Rectal smooth muscle tissue (tissue), 1 donor: ENCODE data around the gene TBX5.

ENCODE experiments used
- H3K27ac ChIP-seq: one replicate; pipeline ENCODE4 v1.7.0; 2013; ENCODE audit warnings: low read depth, low read length, inconsistent platforms
- H3K27me3 ChIP-seq: one replicate; pipeline ENCODE4 v1.7.0; 2013; ENCODE audit warnings: low read length; ENCODE audit not compliant: control insufficient read depth, insufficient read depth
- H3K36me3 ChIP-seq: one replicate; pipeline ENCODE4 v1.7.0; 2013; ENCODE audit warnings: low read length; ENCODE audit not compliant: control insufficient read depth, insufficient read depth
- H3K4me1 ChIP-seq: one replicate; pipeline ENCODE4 v1.7.0; 2013; ENCODE audit warnings: low read length; ENCODE audit not compliant: control insufficient read depth, insufficient read depth
- H3K4me3 ChIP-seq: one replicate; pipeline ENCODE4 v1.7.0; 2013; ENCODE audit warnings: low read length
- H3K9ac ChIP-seq: one replicate; pipeline ENCODE4 v1.7.0; 2013; ENCODE audit warnings: low read length

Gene TBX5

GRCh38 chr12:114442578-114442977 is 36.6 kb upstream of the TBX5 start:
- Histone ChIP-seq H3K4me1 (no peaks in the 10 kb centered on the region), H3K9ac (no peak overlapping the region), H3K36me3 (no peaks in the 10 kb centered on the region), H3K27me3 (peaks cover 9% of the 10 kb centered on the region), H3K4me3 (no peak overlapping the region), H3K27ac (no peak overlapping the region)

GRCh38 chr12:114441545-114441944 is 35.6 kb upstream of the TBX5 start:
- no peak overlapping the region for H3K4me3 ChIP-seq
- peaks cover 9% of the 10 kb centered on the region for H3K27me3 ChIP-seq
- H3K4me1 ChIP-seq = no peaks in the 10 kb centered on the region
- H3K27ac ChIP-seq = no peak overlapping the region
- H3K9ac ChIP-seq = no peak overlapping the region
- no peaks in the 10 kb centered on the region for H3K36me3 ChIP-seq

GRCh38 chr12:114441039-114441383 is 35.1 kb upstream of the TBX5 start:
- Histone ChIP-seq H3K4me1 (no peaks in the 10 kb centered on the region), H3K9ac (no peak overlapping the region), H3K27me3 (peaks cover 9% of the 10 kb centered on the region), H3K27ac (no peak overlapping the region), H3K36me3 (no peaks in the 10 kb centered on the region), H3K4me3 (no peak overlapping the region)

- no peak overlapping the region for H3K9ac ChIP-seq
- H3K4me1 ChIP-seq = no peaks in the 10 kb centered on the region
- no peaks in the 10 kb centered on the region for H3K36me3 ChIP-seq
- H3K4me3 ChIP-seq = no peak overlapping the region
- no peak overlapping the region for H3K27ac ChIP-seq
- peaks cover 9% of the 10 kb centered on the region for H3K27me3 ChIP-seq
These were observed 34.5 kb upstream of the TBX5 start for GRCh38 chr12:114440270-114441038.

GRCh38 chr12:114439817-114440216 is 33.9 kb upstream of the TBX5 start:
- peaks cover 9% of the 10 kb centered on the region for H3K27me3 ChIP-seq
- H3K4me3 ChIP-seq = no peak overlapping the region
- H3K36me3 ChIP-seq = no peaks in the 10 kb centered on the region
- no peaks in the 10 kb centered on the region for H3K4me1 ChIP-seq
- H3K27ac ChIP-seq = no peak overlapping the region
- no peak overlapping the region for H3K9ac ChIP-seq

GRCh38 chr12:114439261-114439683 is 33.3 kb upstream of the TBX5 start:
- Histone ChIP-seq H3K27ac (no peak overlapping the region), H3K4me3 (no peak overlapping the region), H3K4me1 (no peaks in the 10 kb centered on the region), H3K9ac (no peak overlapping the region), H3K27me3 (peaks cover 9% of the 10 kb centered on the region), H3K36me3 (no peaks in the 10 kb centered on the region)

GRCh38 chr12:114438635-114439256 is 32.8 kb upstream of the TBX5 start:
- H3K27ac ChIP-seq = no peak overlapping the region
- H3K36me3 ChIP-seq = no peaks in the 10 kb centered on the region
- peaks cover 5% of the 10 kb centered on the region for H3K27me3 ChIP-seq
- no peak overlapping the region for H3K4me3 ChIP-seq
- H3K4me1 ChIP-seq = no peaks in the 10 kb centered on the region
- no peak overlapping the region for H3K9ac ChIP-seq

GRCh38 chr12:114434341-114434740 is 28.4 kb upstream of the TBX5 start:
- no peak overlapping the region for H3K9ac ChIP-seq
- no peaks in the 10 kb centered on the region for H3K4me1 ChIP-seq
- H3K4me3 ChIP-seq = no peak overlapping the region
- no peaks in the 10 kb centered on the region for H3K36me3 ChIP-seq
- H3K27me3 ChIP-seq = peaks cover 2% of the 10 kb centered on the region
- no peak overlapping the region for H3K27ac ChIP-seq

- Histone ChIP-seq H3K4me3 (no peak overlapping the region), H3K27me3 (no peaks in the 10 kb centered on the region)
These were observed 26.0 kb upstream of the TBX5 start for GRCh38 chr12:114431902-114432301.

GRCh38 chr12:114430306-114430705 is 24.4 kb upstream of the TBX5 start:
- Histone ChIP-seq H3K27me3 (no peaks in the 10 kb centered on the region), H3K27ac (no peak overlapping the region), H3K4me3 (no peak overlapping the region), H3K9ac (no peak overlapping the region), H3K36me3 (no peaks in the 10 kb centered on the region), H3K4me1 (no peaks in the 10 kb centered on the region)

More at GRCh38 chr12:114431902-114432301, 26.0 kb upstream of the TBX5 start:
- Histone ChIP-seq H3K9ac (no peak overlapping the region), H3K4me1 (no peaks in the 10 kb centered on the region), H3K36me3 (no peaks in the 10 kb centered on the region), H3K27ac (no peak overlapping the region)

- Histone ChIP-seq H3K27me3 (no peaks in the 10 kb centered on the region), H3K9ac (no peak overlapping the region), H3K4me1 (no peaks in the 10 kb centered on the region), H3K27ac (no peak overlapping the region), H3K36me3 (no peaks in the 10 kb centered on the region), H3K4me3 (no peak overlapping the region)
These were observed 19.2 kb upstream of the TBX5 start for GRCh38 chr12:114425031-114425626.

GRCh38 chr12:114420944-114421335 is 15.0 kb upstream of the TBX5 start:
- no peaks in the 10 kb centered on the region for H3K4me1 ChIP-seq
- no peaks in the 10 kb centered on the region for H3K36me3 ChIP-seq
- H3K9ac ChIP-seq = no peak overlapping the region
- H3K27me3 ChIP-seq = peaks cover 3% of the 10 kb centered on the region
- H3K4me3 ChIP-seq = no peak overlapping the region
- no peak overlapping the region for H3K27ac ChIP-seq
